Ecto neural progenitor cell (in vitro differentiated cells): Measurements from ENCODE around the gene NDFIP1.
"Not testable (repeated sequence)": the region's sequence is repeated elsewhere in the genome, so short reads cannot be mapped to it uniquely, and the experiment has no call there.

ENCODE experiments used
- DNase-seq: peaks from one replicate; pipeline ENCODE4 v3.0.0-alpha.2; 2018; ENCODE audit warnings: low spot score

NDFIP1 gene

GRCh38 chr5:142154449-142154841 is 45.9 kb downstream of the NDFIP1 start:
- DNase-seq = not testable (repeated sequence)

DNA sequence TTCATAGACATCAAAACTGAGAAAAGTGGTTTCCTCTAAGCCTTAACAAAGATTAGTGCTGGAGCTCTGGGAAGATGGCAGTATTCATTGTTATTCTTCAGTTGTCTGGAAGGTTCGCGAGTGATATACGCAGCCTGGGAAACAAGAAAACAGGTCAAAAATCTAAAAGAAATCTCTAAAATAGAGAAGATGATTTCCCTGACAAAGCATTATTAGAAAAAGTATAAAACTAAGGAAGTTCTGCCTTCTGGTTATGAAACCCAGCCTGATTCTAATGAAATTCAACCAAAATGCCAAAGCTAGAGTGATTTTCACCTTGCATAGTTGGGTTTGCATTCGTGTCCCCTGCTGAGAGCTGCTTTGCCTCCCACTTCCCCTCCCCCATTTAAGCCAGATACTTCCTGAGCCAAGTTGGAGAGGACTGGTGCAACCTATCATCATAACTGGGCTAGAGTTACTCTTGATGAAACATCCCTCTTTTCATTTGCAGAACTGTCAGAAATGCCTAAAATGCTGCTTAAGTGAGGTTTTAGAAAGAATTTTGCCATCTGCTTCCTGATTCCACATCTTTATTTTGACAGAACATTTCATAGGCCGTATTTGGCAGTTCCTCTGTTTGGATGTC is 48.4 kb downstream of the NDFIP1 start:
- no peak for DNase-seq

DNA sequence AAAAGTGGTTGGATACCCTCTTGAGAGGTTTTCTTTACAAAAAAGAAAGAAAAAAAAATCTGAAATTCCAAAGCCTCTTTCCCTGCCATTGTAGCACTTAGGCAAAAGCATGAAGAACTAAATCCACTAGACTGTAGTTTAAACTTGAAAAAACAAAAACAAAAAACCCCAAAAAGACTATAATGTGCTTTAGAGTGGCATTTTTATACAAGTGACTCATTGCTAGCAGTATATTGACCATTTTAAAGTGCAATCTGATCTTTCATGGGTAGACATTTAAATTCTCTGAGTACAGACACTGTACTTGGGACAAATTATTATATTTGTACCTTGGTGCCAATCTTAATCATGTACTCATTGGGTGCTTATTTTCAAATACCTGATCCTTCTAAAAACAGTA is 50.8 kb downstream of the NDFIP1 start:
- no peak for DNase-seq

- DNase-seq = no peak
Measured at GRCh38 chr5:142164315-142164714, 55.7 kb downstream of the NDFIP1 start.

GRCh38 chr5:142166754-142167153 is 58.2 kb downstream of the NDFIP1 start:
- DNase-seq = no peak

DNA sequence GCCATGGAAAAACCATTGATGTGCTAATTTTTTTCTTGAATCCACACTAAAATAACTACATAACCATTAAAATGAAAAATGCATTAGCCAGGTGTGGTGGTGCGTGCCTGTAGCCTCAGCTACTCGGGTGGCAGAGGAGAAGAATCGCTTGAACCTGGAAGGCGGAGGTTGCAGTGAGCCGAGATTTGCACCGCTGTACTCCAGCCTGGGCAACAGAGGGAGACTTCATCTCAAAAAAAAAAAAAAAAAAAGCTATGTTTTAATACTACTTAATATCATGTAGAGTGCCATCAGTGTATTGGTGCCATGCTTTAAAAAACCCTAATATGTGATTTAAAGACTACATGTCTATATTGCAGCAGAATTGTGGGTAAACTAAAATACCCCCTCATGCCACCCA is 58.9 kb downstream of the NDFIP1 start:
- DNase-seq = no peak

- no peak for DNase-seq
Measured at GRCh38 chr5:142168365-142168764, 59.8 kb downstream of the NDFIP1 start.

DNA sequence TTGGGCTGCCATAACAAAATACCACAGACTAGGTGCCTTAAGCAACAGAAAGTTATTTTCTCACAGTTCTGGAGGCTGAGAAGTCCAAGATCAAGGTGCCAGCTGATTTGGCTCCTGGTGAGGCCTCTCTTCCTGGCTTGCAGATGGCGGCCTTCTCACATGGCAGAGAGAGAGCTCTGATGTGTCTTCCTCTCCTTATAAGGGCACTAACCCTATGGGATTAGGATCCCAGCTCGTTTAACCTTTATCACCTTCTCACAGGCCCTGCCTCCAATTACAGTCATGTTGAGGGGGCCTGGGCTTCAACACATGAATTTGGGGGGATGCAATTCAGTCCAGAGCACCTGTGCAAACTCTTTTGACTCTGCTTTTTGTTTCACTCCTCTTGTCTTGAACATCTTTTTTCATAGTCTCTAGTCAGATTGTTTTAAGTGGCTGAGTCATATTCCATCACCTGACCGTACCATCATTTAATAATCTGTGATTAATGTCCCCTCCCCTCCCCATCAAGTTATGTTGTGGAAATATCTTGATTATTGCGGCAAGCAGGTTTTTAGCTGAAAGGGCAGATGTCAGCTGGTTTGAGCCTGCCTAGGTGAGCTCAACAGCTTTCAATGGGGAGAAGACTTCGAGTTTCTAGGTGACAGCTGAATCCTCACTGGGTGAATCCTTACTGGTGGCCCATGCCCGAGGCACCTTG is 61.8 kb downstream of the NDFIP1 start:
- DNase-seq = no peak

- no peak for DNase-seq
Measured at GRCh38 chr5:142171270-142171669, 62.7 kb downstream of the NDFIP1 start.

GRCh38 chr5:142175039-142175438 is 66.5 kb downstream of the NDFIP1 start:
- no peak for DNase-seq

DNA sequence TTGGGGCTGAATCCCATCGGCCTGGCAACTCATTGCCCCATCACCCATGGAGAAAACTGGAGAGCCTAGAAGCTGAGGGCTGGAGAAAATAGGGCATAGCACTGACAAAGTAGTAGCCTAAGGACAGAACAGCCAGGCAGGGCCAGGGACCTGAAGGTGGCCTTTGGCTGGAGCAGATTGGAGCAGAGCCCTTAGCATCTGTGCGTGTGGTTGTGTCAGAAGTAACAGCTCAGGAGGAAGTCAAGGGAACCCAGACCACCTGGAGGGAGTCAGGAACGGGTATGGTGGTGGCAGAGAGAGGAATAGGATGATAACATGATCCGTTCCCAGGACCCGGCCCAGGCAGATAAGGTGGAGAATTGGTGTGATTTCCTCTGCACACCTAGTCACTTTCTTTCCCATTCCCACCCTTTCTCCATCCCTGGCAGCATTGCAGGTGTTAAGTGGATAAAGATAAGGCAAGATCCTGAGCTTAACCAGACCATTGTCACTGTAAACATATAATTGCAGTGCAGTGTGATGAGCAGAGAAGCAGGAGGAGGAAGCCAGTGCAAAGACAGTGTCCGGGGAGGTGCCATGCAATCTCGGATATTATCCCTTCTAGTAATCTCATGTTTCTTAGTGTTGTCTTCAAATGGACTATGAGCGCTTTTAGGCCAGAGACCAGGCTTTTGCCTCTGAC is 67.0 kb downstream of the NDFIP1 start:
- no peak for DNase-seq

DNA sequence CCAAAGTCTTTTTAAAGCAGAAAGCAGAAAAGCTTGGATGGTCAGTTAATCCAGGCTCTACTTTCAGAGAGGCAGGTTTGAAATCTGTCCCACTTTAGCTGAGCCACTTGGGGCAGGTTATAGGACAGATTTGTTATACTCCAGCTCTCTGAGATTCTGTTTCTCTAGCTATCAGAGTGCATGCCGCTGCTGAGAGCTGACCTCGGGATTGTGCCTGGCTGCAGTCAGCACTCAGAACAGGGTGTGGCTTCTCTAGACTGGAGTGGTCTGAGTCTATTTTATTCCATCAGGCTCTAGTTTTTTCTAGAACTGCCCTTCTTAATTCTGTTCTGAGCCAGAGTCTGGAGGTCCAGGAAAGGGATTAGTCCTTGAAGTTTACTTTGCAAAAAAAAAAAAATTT is 67.7 kb downstream of the NDFIP1 start:
- DNase-seq = no peak

DNA sequence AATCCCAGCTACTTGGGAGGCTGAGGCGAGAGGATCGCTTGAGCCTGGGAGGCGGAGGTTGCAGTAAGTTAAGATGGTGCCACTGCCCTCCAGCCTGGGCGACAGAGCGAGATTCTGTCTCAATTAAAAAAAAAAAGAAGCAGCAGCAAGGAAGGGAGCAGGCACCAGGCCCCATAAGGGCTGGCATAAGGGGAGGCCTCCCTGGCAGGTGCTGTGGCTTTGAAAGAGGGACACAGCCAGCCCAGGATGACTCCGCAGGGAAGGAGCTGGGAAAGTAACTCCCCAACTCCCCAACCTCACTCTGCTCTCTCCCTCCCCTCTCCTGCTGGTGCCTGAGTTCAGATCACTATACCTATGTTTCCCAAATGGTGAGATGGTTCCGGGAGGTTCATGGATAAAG is 70.1 kb downstream of the NDFIP1 start:
- no peak for DNase-seq

- DNase-seq = no peak
Measured at GRCh38 chr5:142179776-142180387, 71.3 kb downstream of the NDFIP1 start.

DNA sequence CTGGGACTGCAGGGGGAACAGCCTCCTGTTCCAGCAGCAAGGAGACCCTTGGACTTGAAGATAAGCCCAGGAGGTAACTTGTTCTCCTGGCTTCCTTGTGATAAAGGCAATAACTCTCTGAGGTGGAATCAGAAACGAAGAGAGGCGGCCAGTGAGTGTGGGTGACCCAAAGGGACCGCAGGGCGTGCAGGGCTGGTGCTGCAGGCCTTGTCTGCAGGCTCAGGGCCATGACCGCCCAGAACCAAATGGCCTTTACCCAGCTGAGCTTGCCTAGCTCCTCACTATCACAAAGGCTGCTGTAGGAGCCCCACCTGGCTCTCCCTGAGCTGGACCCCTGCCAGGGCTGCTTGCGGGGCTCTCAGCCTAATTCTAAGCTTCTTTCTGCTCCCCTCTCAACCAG is 72.5 kb downstream of the NDFIP1 start:
- no peak for DNase-seq

DNA sequence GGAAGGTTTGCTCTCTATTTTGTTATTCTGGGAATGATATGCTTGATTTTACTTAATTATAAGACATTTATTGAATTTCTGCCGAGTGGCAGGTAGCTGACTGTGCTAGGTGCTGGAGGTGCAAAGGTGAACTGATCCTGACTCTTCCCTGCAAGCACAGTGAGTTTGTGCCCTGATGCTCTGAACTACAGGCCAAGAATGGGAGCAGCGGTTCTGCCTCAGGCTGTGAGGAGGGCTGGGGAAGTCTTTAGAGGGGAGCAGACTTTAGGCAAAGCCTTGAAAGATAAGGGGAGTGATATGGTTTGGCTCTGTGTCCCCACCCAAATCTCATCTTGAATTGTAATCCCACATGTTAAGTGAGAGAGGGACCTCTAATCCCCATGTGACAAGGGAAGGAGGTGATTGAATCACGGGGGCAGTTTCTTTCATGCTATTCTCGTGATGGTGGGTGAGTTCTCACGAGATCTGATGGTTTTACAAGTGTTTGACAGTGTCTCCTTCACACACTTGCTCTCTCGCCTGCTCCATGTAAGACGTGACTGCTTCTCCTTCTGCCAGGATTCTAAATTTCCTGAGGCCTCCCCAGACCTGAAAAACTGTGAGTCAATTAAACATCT is 73.1 kb downstream of the NDFIP1 start:
- DNase-seq = no peak

DNA sequence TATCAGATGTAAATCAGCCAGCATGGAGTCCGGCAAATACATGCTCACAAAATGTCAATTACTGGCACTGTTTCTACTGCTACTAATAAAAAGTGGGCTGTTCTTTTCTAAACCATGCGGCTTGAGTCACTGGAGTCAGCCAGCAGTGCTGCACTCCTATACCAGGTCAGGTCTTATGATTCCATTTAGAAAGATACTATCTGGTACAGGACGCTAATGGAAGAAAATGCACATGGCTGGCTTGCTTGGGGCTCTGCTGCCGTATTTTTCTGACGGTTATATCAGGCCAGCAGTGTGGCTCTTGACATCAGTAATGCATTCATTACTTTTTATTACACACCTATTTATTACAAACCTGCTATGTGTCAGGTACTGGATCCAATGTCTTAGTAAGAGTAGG is 74.3 kb downstream of the NDFIP1 start:
- DNase-seq = no peak

DNA sequence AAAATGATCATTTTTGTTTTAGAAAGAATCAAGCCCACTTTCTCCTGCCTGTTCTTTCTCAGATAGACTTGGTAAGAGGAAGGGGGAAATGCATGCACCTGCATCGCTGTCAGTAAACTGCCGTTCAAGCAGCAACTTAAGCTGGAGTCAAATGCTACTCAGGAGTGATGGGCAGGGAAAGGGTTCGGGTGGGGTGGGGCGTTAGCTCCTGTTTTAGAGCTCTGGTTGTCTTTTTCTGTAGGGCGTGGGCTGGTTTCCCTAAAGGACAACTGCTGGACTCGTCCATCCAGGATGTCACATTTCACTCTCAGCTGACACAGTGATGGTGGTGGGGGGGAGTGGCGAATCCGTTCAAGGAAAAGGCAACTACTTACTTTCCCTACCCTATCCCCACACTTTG is 75.0 kb downstream of the NDFIP1 start:
- no peak for DNase-seq

GRCh38 chr5:142184988-142185387 is 76.4 kb downstream of the NDFIP1 start:
- no peak for DNase-seq

DNA sequence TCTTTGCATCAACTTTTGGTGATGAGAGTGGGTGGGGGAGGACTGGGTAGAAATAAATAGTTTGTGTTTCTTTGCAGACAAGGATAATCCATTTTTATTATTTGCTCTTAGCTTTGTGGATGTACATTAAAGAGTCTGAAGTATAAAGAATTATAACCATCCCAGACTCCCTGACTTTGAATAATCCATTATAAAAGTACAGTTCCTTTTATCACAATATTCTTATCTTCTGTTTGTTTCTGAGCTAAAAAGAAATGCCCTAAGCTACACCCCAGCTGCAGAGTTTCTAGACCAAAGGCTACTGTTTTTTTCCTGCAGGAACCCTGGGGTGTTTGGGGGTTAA is 77.9 kb downstream of the NDFIP1 start:
- DNase-seq = no peak

DNA sequence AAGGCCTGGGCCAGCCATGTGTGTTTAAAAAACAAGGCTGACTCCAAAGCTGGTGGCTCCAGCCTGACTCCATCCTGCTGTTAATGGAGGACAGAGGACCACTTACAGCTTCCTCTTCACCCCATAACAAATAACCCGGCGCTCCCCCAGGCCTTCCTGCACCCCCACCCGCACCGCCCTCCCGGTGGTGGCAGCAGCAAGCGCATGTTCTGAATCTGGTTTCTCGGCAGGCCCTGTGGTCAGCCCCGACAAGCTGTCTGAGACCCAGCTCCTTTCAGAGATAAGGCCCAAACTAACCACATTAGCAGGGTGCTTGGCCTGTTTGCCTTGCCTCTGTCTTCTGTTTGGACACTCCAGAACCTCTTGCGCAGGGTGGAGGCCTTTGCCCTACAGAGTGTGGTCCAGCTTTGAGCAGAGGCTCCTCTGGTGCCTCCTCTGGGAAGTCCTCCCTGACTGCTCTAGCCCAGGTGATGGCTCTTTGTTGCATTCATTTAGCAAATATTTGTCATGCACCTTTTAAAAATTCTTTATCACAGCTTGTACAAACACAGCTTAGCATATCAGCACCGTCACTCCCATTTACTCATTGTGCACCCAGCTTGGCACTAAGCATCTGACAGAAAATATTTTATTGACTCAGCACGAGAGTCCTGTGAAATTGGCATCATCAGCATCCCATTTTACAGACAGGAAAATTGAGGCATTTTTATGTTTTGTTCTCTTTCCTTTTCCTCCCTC is 78.4 kb downstream of the NDFIP1 start:
- DNase-seq = no peak

DNA sequence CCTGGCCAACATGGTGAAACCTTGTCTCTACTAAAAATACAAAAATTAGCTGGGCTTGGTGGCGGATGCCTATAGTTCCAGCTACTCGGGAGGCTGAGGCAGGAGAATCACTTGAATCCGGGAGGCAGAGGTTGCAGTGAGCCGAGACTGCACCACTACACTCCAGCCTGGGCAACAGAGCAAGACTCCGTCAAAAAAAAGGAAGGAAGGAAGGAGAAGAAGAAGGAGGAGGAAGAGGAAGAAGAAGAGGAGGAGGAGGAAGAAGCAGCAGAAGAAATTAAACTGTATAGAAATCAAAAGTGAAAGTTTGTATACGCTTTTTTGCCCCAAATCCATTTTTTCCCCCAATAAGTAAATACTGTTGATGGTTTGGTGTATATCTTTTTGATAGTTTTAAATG is 80.1 kb downstream of the NDFIP1 start:
- not testable (repeated sequence) for DNase-seq
